HL-60 (cell line): ENCODE results near the gene MCCC1.

Experiments
- POLR2AphosphoS5 ChIP-seq: IDR thresholded peaks from 2 replicates; pipeline ENCODE4 v1.6.1; 2012; ENCODE audit warnings: low read depth
- TF ChIP-seq, protein P1 (sequence below): IDR thresholded peaks from one replicate; pipeline ENCODE4 v1.5.1; 2011; ENCODE audit warnings: low read length, control low read depth, inconsistent platforms; ENCODE audit not compliant: insufficient read depth

DNA sequence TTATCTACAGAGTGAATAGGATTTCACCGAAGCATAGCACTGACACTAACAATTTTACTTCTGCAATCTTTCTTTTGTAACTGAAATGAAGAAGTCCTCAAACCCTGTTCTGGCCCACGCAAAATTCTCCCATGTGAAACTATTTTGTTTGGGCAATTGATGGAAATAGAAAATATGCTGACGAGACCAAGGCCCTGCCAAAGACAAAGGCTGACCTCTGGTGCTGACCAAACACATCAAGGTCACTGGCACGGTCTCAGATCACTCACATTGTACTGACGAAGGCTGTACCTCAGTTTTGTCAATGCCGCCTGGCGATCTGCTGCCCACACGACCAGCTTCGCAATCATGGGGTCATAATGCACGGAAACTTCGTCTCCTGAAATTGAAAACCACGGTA is 60.5 kb downstream of the MCCC1 start:
- TF ChIP-seq, protein P1, sequence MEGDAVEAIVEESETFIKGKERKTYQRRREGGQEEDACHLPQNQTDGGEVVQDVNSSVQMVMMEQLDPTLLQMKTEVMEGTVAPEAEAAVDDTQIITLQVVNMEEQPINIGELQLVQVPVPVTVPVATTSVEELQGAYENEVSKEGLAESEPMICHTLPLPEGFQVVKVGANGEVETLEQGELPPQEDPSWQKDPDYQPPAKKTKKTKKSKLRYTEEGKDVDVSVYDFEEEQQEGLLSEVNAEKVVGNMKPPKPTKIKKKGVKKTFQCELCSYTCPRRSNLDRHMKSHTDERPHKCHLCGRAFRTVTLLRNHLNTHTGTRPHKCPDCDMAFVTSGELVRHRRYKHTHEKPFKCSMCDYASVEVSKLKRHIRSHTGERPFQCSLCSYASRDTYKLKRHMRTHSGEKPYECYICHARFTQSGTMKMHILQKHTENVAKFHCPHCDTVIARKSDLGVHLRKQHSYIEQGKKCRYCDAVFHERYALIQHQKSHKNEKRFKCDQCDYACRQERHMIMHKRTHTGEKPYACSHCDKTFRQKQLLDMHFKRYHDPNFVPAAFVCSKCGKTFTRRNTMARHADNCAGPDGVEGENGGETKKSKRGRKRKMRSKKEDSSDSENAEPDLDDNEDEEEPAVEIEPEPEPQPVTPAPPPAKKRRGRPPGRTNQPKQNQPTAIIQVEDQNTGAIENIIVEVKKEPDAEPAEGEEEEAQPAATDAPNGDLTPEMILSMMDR, result no peak
- TF ChIP-seq POLR2AphosphoS5, result no peak
